ENCODE data around the gene RNGTT.

DNA sequence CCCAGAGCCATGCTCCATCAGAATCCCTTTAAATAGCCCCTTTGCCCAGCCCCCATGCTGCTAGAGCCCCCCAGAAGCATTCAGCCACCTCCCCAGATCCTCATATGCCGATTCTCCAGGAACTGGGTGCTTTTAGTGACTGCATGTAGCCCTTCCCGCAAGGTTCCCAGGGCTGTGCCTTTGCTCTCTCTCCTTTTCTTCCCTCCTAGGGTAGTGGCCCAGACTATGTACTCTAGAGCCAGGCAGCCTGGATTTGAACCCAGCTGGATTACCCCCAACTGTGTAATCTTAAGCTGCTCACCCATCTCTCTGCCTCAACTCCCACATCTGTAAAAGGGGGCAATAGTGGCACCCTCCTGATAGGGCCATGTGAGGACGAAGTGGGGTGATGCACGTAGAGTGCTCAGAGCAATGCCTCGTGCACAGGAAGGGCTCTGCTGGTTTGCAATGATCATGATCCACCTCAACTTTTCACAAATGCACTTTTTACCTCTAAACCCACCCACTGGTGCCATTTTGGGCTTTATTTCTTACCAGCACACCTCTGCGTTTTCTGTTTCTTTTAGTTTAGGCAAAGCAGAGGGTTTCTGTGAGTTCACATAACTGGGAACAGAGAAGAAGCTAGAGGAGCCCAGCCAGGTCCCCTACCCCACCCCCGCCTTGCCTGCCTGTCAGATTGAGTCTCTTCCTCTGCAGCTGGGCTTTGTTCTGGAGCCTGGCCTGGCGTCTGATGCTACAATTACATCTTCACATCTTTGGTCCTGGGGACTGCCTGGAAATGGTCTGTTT is 396.5 kb downstream of the RNGTT start:
- TF ChIP-seq, protein P1, sequence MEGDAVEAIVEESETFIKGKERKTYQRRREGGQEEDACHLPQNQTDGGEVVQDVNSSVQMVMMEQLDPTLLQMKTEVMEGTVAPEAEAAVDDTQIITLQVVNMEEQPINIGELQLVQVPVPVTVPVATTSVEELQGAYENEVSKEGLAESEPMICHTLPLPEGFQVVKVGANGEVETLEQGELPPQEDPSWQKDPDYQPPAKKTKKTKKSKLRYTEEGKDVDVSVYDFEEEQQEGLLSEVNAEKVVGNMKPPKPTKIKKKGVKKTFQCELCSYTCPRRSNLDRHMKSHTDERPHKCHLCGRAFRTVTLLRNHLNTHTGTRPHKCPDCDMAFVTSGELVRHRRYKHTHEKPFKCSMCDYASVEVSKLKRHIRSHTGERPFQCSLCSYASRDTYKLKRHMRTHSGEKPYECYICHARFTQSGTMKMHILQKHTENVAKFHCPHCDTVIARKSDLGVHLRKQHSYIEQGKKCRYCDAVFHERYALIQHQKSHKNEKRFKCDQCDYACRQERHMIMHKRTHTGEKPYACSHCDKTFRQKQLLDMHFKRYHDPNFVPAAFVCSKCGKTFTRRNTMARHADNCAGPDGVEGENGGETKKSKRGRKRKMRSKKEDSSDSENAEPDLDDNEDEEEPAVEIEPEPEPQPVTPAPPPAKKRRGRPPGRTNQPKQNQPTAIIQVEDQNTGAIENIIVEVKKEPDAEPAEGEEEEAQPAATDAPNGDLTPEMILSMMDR (IDR thresholded peaks at IDR 0.05): no peak
- TF ChIP-seq POLR2AphosphoS5 (IDR thresholded peaks at IDR 0.05): no peak

All from upper lobe of left lung (tissue), 4 donors.